HG03442 (cell line): ENCODE data around the gene FAM222A.

Experiments
- ATAC-seq: cut with Tn5 transposase; IDR thresholded peaks from one replicate; pipeline ENCODE4 v1.9.1; 2021; ENCODE audit warnings: mild to moderate bottlenecking, moderate library complexity; ENCODE audit not compliant: unreplicated experiment

The FAM222A gene

DNA sequence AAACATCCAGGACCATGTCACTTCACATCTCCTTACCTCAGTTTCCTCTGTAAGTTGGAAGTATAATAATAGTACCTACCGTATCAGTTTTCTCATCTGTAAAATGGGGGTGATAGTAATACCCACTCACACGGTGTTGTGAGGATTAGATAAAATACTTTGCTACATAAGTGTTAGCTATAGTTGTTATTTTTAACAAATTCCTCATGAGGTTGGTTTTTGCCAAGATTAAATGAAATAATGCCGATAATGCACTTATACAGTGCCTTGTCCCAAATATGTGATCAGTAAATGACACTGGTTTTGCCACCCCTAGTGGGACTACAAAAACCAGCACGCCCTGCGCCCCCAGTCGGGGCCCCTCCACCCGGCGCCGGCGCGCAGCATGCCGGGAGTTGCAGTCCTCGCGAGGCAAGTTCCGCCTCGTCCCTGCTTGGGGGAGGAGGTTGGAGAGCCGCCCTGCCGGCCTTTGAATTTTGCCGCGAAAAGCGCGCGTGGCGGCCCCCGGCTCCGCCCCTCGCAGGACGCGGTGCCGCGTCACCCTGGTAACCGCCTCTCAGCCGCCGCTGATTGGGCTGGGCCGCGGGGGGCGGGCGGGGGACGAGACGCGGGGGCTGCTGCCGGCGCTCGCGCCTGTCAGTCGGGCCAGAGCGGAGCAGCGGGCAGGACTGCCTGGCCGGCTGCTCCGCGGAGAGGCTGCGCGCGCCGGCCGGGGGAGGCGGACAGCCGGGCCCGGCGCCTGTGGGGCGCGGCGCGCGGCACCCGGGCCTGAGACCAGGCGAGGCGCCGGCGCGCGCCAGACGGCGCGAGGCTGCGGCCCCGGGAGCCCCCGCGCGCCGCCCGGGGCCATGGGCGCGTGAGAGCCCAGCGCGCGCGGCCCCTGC, at the start of gene FAM222A:
Gene FAM222A (plus strand): TSS at position 639 of the 884 bp plus-strand sequence. CDS start 30,322 bp downstream, outside the sequence.
- ATAC-seq: peak; percentile 87

DNA sequence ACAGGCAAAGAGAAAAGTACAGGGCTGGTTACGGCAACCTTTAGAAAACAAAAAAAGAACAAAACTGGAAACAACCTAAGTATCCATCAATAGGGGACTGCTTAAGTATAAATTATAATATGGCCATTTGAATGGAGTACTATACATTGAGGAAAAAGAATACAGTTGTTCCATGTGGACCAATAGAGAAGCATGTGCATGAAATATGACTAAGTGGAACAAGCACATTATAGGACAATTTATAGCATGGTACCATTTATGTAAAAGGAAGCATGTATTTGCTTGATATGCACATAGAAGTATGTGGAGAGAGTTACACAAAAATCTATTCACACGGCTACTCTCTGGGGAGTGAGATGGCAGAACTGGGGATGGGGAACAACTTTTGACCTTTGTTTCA, 49.2 kb upstream of the FAM222A start:
- no peak for ATAC-seq

DNA sequence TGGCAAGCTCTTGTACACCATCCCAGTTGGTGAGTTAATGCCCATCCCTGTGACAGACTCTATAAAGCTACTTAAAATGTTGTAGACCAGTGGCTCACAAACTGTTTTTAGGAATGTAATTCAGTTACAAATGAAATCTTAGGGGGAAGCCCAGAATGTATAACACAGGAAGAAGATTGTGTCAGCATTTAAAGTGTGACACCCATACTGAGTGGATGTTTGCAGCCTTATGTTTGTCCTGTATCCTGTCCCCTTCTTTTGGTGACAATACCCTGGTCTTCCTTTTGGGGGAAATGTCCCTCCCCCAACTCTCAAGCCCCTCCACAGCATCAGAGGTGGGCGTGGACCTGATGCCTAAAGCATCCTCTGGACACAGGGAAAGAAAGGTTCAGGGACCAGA, 47.6 kb upstream of the FAM222A start:
- no peak for ATAC-seq

DNA sequence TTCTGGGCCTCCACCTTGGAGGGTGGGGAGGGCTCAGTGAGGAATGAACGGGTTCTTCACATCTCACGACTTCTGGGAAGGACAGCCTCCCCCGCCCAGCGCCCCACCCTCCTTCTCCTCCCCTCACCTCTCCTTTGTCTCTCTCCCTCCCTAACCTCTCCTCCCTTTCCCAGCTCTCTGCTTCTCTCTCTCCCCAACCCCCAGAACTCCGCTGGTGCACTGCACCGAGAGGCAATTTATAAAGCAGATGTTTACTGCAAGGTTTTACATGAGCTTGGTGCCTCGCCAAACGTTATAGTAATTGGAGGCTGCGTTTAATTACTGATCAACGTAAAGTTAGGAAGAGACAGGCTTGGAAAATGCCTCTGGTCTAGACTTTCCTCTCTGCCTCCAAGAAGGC, 42.9 kb upstream of the FAM222A start:
- no peak for ATAC-seq

DNA sequence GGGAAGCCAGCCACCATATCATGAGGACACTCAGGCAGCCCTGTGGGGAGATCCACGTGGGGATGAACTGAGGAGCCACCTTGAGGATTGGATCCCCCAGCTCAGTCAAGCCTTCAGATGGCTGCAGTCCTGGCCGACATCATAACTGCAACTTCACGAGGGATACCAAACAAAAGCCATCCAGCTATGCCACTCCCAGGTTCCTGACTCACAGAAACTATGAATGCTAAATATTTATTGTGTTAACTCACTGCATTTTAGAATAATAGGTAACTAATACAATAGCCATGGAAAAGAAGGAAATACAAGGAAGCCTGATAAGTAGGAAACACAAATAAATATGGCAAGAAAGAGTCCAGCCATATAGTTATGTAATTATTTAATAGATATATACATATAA, 42.1 kb upstream of the FAM222A start:
- ATAC-seq: no peak

DNA sequence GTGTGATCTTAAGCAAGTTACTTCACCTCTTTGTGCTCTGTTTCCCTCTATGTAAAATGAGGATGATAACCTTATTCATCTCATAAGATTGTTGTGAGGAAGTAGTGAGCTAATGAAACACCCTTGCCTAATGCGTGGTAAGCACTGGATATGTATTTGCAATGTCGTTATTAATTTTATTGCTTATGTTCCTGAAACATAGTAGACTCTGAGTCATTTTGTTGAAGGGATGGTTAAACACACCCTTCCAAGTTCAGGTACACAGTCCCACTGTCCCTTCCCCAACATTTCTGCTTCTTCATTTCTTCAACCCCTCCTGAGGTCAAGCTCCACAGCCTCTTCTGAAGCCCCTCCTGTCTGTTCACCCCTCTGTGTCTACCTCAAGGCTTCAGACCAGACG, 40.2 kb upstream of the FAM222A start:
- ATAC-seq: no peak

DNA sequence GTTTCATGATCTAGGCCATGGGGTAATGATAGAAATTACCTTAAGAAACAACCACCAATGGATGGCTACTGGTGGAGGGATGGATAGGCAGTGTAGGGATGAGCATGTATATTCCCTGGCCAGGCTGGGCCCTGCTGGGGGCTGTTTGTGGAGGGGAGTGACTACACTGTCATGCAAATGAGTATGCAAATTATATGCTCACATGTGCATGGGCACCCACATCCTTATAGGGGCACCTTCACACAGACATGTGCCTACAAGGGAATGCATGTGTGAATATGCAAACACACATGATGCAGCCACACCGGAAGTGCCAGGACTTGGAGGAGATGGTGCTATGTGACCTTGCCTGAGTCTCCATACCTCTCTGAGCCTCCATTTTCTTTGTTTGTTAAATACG, 39.7 kb upstream of the FAM222A start:
- no peak for ATAC-seq

DNA sequence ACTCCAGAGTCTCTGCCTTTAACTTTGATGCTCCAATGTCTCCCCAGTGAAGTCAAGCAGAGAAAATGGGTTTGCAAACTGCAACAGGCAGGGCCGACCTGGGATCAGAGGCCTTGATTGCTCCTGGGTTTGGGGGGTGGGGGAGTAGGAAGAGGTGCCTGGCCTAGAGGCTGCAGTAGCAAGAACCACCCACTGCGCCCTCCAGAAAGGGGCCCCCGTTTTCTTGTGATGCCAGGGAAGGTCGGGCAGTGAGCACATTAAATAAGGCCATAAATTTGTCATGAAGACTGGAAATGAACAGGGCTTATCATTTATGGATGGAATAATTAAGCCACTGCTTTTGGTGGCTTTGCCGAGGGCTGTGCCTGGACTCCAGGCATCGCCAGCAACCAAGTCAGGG, 38.2 kb upstream of the FAM222A start:
- no peak for ATAC-seq

DNA sequence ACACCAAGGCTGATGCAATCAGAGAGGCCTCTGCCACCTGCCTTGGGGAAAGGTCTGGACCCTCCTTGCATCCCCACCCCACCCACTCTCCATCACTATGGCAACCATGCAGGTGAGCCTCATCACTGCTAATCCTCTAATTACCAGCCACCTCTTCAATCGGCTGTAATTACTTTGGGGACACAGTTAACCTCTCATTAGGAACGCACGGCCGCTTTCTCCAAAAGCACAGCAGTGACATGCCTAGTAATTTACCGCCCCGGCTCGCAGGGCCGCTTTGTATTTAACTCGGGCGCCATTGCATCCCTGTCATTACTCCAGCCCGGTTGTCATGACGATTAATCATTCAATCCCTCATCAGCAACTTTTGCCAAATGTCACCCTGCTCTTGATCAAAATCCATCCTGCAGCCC, 36.3 kb upstream of the FAM222A start:
- ATAC-seq: no peak

DNA sequence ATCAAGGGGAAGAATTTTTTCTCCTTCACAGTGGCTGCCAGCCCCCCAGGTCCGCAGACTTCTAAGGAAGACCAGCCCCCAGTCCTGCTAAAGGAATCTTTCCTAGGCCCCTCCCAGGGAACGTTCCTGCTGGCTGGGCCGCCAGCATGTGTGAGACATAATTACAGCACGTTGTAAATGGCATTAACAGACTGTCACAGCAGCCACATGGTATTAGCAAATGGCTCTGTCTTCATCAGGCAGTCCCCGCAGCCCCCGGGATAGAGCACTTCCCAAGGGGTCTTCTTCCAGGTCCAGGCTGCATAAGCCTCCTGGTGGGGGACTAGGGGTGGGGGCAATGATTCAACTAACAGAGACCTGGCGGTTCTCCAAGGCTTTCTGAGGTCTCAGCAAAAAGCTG, 34.9 kb upstream of the FAM222A start:
- ATAC-seq: no peak

DNA sequence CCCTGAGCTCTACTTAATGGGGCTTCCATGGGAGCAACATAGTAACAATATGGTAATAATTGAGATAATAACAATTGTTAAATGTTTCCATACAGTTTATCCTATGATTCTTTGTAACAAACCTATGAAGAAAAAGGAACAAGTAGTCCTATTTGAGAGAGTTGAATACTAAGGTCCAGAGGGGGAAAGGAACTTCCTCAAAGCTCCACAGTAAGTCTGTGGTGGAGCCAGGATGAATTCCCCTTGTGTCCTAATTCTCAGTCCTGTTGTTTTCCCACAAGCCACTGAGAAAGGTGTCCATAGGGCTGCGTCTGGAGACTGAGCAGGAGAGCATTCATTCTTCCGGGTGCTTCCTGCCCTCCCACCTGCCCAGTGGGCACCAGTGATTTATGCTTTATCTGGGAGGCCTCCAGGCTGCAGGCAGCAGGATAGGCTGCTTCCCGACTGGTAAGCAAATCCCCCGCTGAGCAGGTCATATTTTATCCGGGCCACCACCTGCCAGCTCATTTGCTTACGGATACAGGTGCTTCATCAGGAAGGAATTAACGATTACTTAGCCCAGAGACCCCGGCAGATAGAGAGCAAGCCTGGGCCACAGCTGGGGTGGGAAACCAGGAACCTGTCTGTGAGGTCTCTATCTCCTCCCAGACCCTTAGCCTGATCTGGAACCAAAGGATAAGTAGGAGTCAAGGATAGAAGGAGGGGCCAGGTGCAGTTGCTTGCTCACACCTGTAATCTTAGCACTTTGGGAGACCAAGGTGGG, 33.9 kb upstream of the FAM222A start:
- ATAC-seq: no peak

DNA sequence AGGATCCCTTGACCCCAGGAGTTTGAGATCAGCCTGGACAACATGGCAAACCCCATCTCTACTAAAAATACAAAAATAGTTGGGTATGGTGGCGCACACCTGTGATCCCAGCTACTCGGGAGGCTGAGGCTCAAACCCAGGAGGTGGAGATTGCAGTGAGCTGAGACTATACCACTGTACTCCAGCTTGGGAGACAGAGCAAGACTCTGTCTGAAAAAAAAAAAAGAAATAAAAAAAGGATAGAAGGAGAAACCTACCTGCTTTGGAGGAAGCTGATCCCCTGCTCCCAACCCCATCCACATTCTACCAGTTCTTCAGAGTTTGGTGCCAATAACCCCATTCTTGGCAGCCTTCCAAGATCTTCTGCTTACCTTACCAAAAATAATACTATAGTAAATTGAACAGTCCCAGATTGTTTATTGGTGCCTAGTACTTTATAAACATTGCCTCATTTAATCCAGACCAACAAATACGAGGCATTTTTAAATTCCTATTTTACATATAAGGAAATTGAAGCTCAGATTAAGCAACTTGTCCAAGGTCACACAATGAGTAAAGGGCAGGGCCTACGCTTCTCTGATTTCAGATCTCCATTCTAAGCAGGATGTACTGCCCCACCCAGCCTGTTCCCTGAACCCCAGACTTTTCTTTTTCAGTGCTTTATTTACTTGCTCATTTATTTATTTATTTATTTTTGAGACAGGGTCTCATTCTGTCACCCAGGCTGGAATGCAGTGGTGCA, 33.2 kb upstream of the FAM222A start:
- no peak for ATAC-seq

DNA sequence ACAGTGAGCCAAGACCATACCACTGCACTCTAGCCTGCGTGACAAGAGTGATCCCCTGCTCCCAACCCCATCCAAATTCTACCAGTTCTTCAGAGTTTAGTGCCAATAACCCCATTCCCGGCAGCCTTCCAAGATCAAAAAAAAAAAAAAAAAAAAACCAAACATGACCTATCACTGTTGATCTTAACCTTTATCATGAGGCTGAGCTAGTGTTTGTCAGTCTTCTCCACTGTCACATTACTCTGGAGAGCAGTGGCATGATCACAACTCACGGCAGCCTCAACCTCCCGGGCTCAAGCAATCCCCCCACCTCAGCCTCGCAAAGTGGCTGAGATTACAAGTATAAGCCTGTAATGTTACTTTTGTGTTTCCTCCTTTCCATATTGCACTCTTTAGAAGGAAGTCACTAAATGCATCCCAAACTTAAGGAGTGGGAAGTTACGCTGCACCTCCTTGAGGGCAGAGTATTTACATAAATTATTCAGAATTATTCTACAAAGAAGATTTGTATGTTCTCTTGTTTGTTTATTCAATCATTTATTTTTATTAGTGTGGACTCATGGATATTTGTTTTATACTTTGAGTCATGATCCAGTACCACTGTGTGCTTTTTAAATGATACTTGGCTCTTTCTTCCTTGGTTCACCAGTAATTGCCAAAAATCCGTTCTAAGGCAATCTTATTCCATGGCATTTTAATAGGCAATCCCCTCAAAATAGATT, 31.5 kb upstream of the FAM222A start:
- ATAC-seq: no peak

DNA sequence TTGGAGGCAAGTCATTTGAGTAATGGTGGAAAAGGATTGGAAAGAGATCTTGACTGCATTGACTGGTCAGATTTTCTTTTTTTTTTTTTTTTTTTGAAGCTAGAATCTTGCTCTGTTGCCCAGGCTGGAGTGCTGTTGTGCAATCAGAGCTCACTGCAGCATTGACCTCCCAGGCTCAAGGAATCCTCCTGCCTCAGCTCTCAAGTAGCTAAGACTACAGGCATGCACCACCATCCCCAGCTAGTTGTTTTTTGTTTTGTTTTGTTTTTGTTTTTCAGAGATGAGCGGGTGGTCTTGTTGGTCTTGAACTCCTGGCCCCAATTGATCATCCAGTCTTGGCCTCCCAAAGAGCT, 30.9 kb upstream of the FAM222A start:
- no peak for ATAC-seq

DNA sequence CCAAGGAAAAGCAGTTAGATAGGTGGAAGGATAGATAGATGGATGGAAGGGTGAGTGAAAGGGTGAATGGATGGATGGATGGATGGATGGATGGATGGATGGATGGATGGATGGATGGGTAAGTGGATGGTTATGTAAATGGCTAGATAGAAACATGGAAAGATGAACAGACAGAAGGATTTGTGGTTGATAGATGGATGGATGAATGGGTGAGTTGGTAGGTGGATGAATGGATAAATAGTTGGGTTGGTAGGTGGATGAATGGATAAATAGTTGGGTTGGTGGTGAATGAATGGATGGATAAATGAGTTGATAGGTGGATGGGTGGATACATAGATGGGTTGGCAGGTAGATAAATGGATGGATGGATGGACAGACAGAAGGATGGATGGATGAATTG, 30.3 kb upstream of the FAM222A start:
- ATAC-seq: no peak

DNA sequence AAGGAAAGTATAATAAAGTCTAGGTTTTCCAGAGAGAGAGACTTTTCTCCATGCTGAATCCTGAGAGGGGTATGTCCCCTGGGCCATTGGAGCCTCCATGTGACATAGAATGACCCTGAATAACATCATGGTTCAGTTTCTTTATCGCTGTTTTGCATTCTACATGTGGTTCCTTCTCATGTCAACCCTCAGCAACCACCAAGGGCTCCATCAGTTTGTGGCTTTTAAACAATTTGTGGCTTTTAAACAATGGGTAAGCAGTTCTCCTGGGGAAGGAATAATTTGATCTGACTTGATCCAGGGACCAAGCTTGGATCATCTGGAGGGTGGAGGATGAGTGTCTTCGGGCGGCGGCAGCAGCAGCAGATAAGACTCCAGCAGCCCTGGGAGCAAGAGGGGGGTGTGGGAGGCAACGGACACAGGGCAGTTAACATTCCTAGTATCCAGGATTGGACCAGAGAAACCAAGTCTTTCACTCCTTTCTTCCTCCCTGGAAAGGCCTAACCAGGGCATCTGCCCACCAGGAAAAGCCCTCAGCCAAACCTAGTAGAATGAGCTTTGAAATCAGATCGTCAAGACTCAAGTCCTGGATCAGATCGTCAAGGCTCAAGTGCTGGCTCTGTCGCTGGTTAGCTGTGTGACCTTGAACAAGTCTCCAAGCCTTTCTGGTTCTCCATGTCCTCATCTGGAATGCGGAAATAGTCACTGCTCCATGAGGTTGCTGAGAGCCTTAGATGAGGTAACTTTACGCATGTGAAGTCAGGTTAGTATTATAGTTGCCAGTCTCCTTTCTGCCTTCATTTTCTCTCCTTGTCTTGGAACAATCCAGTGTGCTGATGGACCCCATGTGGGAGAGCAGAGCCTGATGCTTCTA, 27.8 kb upstream of the FAM222A start:
- no peak for ATAC-seq

DNA sequence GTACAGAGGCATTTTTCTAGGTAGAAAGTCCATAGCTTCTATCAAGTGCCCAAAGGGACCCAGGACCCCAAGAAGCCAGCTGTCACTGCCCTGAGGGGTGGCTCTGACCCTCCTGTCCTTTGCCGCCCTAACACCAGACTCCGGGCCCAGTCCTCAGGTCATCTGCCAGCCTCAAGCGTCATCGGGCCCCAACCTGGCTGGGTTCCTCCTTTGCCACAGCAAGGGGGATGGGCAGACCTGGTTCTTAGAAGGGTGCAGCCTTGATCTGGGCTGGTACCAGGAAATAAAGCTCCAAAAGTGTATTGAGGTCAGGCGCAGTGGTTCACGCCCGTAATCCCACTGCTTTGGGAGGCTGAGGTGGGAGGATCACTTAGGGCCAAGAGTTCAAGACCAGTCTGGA, 27.1 kb upstream of the FAM222A start:
- ATAC-seq: no peak

DNA sequence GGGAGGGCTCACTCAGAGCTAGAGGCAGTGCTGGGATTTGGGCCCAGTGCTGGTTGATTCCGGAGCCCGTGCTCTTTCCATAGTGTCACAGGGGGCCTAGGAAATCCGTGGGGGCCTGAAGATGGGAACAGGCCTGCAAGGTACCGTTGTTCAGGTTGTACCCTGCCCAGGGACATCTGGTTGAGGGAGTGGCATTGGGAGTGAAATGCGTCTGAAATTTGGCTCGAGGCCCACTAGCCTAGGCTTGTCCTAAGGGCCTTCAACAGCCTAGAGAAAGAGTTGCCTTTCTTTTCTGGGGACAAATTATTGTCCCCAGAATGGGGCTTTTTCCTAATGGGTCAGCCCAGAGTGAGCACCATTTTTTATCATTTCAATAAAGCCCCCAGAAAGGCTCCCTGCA, 26.4 kb upstream of the FAM222A start:
- ATAC-seq: no peak

DNA sequence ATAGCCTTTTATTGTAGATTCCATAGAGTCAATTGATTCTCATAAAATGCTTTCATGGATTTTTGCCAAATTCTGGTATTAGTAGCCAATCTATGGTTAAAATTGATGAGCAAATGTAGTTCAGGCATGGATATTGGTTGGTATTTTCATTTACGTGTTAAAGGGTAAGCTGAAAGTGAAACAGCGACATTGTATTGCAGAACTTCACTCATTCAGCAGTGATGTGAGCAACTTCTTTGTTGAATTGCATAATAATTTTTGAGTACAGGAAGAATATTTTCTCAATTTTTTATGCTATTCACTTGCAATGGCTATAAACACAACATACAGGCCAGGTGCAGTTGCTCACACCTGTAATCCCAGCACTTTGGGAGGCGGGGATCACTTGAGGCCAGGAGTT, 24.2 kb upstream of the FAM222A start:
- no peak for ATAC-seq

DNA sequence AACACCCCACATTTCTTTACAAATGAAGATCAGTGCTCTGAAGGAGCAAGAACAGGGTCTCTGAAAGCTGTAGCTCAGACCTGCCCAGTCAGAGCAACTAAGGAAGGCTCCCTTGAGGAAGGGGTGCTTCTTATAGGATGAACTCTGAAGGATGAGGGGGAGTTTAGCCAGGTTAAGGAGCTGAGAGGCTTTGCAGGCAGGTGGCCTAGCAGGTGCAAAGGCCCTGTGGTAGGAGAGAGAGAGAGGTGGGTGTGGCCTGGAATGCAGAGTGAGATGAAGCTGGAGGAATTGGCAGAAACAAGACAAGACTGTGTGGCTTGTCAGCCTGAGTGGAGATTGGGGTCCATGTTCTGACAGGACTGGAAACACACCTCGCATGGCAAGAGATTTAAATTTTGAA, 20.5 kb upstream of the FAM222A start:
- ATAC-seq: no peak
